ENCODE data around the gene LARP7. TPM values are rescaled to one million over a fixed set of nuclear protein-coding genes. Genes with fewer than 3 reads are reported as not detected.

The LARP7 gene
- polyA plus RNA-seq (12.0 to 33.3 TPM (median 19.0 TPM) in 3 replicates), polyA minus RNA-seq (1.6 to 7.1 TPM in 2 of 3 replicates, not detected in the other)
- 79.9 TPM for polyA plus RNA-seq (2011; ENCODE audit: low read depth)
- 16.1 and 22.7 TPM in 2 replicates for polyA plus RNA-seq (2011; cell fraction: cytosol; rRNA removed)
- polyA plus RNA-seq (2011; cell fraction: nucleus; rRNA removed) = 17.5 and 33.4 TPM in 2 replicates
- polyA plus RNA-seq (2012; ENCODE audit: low replicate concordance) = 29.2 and 32.7 TPM in 2 replicates
- polyA minus RNA-seq (2011; cell fraction: cytosol; rRNA and poly(A)+ RNA removed) = 7.7 TPM
- 3.3 and 9.1 TPM in 2 replicates for polyA minus RNA-seq (2011; cell fraction: nucleus; rRNA and poly(A)+ RNA removed)

GRCh38 chr4:112636688-112637551 lies at the start of gene LARP7, which contains the start of gene ZGRF1:
TSS of gene LARP7 (plus strand) at chr4:112637143. CDS start at chr4:112644670, 7,527 bp downstream.
TSS of gene ZGRF1 (minus strand) at chr4:112636909. CDS start at chr4:112633176, 3,733 bp downstream.
- H3K4me2 ChIP-seq (ENCODE audit: control insufficient read depth, extremely low read depth, insufficient read depth, low read depth, low read length) = peak within 1 kb of the TSS; percentile 88
- H3K36me3 ChIP-seq (ENCODE audit: control insufficient read depth in 2 of 2, extremely low read depth in 1 of 2, insufficient read depth in 2 of 2, low read length in 2 of 2) = no peaks in the 10 kb centered on the region
- dilution Hi-C loops (cut with MboI; ENCODE audit: extremely low pct_ligation_motif_present, low sequenced_read_pairs) = no loop called here
- no peaks in the 10 kb centered on the region for H3K9me1 ChIP-seq (ENCODE audit: control insufficient read depth, extremely low read depth, insufficient read depth, low read length)
- H3K9me3 ChIP-seq (ENCODE audit: control insufficient read depth, low read depth, low read length) = no peaks in the 10 kb centered on the region
- peak within 1 kb of the TSS; percentile 70 to 100 (median 99) for H3K4me3 ChIP-seq (ENCODE audit: control insufficient read depth in 2 of 3, extremely low read depth in 1 of 3, insufficient read depth in 2 of 3, low read depth in 1 of 3, low read length in 3 of 3)
- peaks cover 39% of the 10 kb centered on the region for H3K79me2 ChIP-seq (ENCODE audit: control insufficient read depth, insufficient read depth, low read length)
- no peaks in the 10 kb centered on the region for H4K20me1 ChIP-seq (ENCODE audit: control insufficient read depth, extremely low read depth, insufficient read depth, low read length)
- FAIRE-seq (peak; percentile 78), DNase-seq (ENCODE audit: low read depth, low spot score) (peak; percentile 68)
- H3K27ac ChIP-seq (ENCODE audit: control insufficient read depth, insufficient read depth, low read length) = peak within 1 kb of the TSS; percentile 97
- peaks cover 12% of the 10 kb centered on the region for H3K4me1 ChIP-seq (ENCODE audit: control insufficient read depth, extremely low read depth, insufficient read depth, low read length)
- H3K9ac ChIP-seq (ENCODE audit: control insufficient read depth, extremely low read depth, insufficient read depth, low read length) = peak within 1 kb of the TSS; percentile 94
- H2AFZ ChIP-seq (ENCODE audit: control insufficient read depth, low read length) = peak within 1 kb of the TSS; percentile 100
- H3K27me3 ChIP-seq (ENCODE audit: control insufficient read depth, extremely low read depth, insufficient read depth, low read length) = no peaks in the 10 kb centered on the region
- no peak for TF ChIP-seq EZH2 (IDR thresholded peaks at IDR 0.05; ENCODE audit: low read length)
- peak; percentile 78 to 91 (median 84) for TF ChIP-seq CTCF (optimal IDR thresholded peaks at IDR 0.05 in 1 of 3, IDR thresholded peaks at IDR 0.05 in 1 of 3, conservative IDR thresholded peaks at IDR 0.05 in 1 of 3; ENCODE audit: extremely low read depth in 1 of 3, insufficient read depth in 2 of 3, low read length in 3 of 3)

- Histone ChIP-seq H4K20me1 (ENCODE audit: control insufficient read depth, extremely low read depth, insufficient read depth, low read length) (no peaks in the 10 kb centered on the region), H3K4me1 (ENCODE audit: control insufficient read depth, extremely low read depth, insufficient read depth, low read length) (peaks cover 3% of the 10 kb centered on the region), H3K9me1 (ENCODE audit: control insufficient read depth, extremely low read depth, insufficient read depth, low read length) (no peaks in the 10 kb centered on the region), H3K9ac (ENCODE audit: control insufficient read depth, extremely low read depth, insufficient read depth, low read length) (no peak overlapping the region), H3K4me2 (ENCODE audit: control insufficient read depth, extremely low read depth, insufficient read depth, low read depth, low read length) (no peak overlapping the region), H3K4me3 (ENCODE audit: control insufficient read depth in 2 of 3, extremely low read depth in 1 of 3, insufficient read depth in 2 of 3, low read depth in 1 of 3, low read length in 3 of 3) (no peak overlapping the region), H3K27me3 (ENCODE audit: control insufficient read depth, extremely low read depth, insufficient read depth, low read length) (no peaks in the 10 kb centered on the region), H2AFZ (ENCODE audit: control insufficient read depth, low read length) (no peak overlapping the region), H3K27ac (ENCODE audit: control insufficient read depth, insufficient read depth, low read length) (no peak overlapping the region), H3K36me3 (ENCODE audit: control insufficient read depth in 2 of 2, extremely low read depth in 1 of 2, insufficient read depth in 2 of 2, low read length in 2 of 2) (no peaks in the 10 kb centered on the region), H3K79me2 (ENCODE audit: control insufficient read depth, insufficient read depth, low read length) (no peaks in the 10 kb centered on the region), H3K9me3 (ENCODE audit: control insufficient read depth, low read depth, low read length) (no peaks in the 10 kb centered on the region)
- TF ChIP-seq EZH2 (IDR thresholded peaks at IDR 0.05; ENCODE audit: low read length) (no peak), CTCF (optimal IDR thresholded peaks at IDR 0.05 in 1 of 3, IDR thresholded peaks at IDR 0.05 in 1 of 3, conservative IDR thresholded peaks at IDR 0.05 in 1 of 3; ENCODE audit: extremely low read depth in 1 of 3, insufficient read depth in 2 of 3, low read length in 3 of 3) (no peak)
- FAIRE-seq = no peak
- dilution Hi-C loops (cut with MboI; ENCODE audit: extremely low pct_ligation_motif_present, low sequenced_read_pairs) = no loop called here
- DNase-seq (ENCODE audit: low read depth, low spot score) = no peak
These were observed 47.7 kb upstream of the LARP7 start for GRCh38 chr4:112589206-112589605.
